Hippocampal formation (tissue), 2 donors: ENCODE results near the gene CDKN2B-AS1.

Source experiments
- DNase-seq, 2 donors: peaks; one replicate each; lab custom pipeline; 2025; lab: John Stamatoyannopoulos, UW

Gene CDKN2B-AS1

DNA sequence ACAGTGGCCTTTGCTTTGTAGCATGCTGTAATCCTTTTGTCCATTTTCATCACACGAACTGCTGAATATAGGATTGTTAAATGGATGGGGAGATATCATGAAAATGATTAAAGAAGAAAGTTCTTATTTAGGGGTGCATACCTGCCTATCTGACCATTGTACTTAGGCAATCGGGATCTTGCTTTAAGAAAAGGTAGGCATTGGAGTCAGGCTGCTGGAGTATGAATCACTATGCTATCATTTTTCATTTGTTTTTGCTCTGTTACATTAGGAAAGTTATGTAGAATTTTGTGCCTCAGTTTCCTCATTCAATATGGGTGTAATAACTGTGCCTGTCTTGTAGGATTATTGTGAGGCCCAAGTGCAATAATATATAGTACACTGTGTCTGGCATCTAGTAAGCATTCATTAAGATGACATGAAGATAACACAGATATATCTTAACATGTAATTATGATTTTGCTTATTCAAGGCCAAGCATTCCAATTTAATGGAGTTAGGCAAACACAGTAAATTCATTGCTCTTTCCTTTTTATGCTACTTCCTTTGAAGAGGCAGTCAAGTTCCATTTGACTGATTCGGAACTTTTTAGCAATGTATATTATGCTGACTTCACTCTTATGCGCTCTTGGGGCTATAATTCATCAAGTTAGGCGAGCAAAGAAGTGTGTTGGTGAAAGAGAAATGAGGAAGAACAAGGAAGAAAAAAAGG is 124.4 kb downstream of the CDKN2B-AS1 start:
- no peak for DNase-seq

DNA sequence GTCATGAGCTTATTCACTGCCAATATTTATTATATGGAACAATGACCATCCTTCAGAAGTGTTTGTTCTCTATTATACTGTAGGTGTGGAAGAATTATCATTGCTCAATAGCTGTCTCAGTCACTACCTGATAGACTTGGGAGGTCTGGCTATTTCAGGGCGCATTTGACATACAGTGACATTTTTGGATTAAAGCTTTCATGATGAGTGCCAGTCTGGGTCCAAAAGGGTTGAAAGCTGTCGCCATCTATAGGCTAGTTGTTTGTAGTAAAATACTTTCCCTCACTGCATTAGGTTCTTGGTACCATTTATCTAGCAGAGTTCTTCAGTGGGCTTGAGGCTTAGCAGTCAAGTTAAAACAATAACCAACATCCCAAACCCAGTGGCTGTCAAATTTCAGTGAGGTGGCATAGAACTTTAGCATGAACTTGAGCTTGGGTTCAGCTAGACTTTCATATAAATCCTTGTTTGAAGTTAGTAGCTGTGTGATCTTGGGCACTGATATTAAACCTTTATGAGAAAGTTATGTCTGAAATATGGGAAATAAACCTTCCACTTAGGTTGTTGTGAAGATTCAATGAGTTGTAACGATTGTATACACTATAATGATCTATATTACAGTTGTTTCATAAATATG is 125.0 kb downstream of the CDKN2B-AS1 start:
- DNase-seq, result no peak

DNA sequence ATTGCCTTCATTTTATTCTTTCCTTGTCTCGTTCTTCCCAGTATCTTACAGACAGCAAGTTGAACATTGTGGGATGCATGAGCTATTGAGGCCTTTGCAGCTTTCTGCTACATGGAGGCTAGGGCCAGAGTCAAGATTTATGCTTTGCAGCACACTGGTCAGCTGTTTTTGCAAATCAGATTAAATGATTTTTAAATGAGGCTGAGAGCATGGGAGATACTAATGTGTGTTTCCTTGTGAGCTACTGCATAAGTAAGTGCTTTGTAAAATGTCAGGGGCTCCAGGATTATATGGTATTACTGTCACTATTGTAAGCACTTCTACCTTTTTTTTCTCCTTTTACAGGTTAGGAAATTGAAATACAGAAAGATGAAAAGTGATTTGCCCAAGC is 125.6 kb downstream of the CDKN2B-AS1 start:
- no peak for DNase-seq

DNA sequence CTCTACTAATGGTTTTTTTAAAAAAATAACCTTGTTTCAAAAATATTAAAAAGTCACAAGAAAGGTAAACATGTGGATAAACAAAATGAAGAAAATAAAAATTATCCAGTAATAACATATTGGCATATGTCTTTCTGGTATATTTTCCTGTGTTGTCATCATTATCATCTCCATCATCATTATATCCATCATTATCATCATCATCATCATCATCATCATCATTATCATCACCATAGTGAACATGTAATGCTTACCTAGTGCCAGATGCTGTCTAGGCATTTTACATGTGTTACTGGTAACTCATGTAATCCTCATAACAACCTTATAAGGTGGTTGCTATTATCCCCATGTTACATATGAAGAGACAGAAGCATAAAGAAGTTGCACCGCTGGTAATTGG is 126.0 kb downstream of the CDKN2B-AS1 start:
- DNase-seq, result no peak

DNA sequence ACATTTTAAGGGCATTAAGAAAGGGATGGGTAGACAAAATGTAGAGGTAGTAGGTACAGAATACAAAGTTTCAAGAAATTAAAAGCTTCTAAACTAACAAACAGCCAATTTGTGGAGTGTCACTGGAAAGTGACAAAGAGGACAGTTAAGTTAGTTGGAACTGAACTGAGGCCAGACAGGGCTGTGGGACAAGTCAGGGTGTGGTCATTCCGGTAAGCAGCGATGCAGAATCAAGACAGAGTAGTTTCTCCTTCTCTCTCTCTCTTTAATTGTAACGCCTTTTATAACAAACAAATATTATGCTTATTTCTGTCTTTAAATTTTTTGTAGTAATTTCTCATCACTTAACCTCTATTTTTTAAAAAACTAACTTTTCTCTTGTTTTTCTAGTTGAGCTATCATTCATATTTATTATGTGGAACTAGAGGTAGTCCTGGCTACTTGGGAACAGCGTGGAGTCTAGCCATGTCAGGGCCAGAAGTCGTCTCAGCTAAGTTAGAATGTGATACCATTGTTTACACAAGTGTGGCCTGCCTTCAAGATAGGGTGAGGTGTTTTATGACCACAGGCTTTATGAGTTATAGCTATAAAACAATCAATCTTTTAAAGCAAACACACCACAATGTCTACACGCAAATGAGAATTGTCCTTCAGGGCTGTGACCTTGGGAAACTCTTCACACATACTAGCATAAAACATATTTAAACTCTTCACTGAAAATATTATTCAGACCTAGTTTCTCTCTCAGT is 129.8 kb downstream of the CDKN2B-AS1 start:
- no peak for DNase-seq

DNA sequence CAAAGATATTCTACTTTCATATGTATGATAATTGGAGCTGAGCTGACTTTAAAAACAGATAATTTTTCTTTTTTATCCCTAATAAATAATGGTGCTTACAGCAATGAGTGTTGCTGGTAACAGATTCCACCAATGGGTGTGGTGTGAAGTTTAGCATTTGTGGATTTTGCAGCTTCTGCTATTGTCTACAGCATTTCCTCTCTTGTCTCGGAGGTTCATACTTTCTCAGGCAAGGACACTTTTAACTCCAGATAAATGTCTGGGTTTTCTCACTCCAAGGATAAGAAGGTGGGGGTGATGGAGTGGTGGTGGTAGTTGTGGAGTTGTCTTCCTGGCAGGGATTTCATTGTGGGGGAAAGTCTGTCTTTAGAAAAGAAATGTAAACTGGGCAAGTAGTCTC is 134.5 kb downstream of the CDKN2B-AS1 start:
- no peak for DNase-seq

DNA sequence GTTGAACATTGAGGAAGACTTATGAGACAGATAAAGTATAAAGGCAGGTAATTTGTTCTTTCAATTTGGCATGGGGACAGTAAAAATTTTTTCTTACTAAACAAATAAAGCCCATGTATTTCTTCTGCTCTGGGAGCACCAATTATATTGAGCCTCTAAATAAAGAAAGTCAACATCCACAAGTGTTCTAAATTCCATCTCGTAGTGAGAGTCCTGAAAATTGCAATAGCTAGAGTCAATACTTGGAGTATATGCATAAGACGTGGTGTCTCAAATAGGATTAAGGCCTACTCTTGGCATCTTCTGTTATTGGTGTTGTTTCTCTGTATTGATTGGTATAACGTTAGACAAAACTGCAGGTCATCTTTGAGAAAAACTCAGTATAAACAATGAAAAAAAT is 135.0 kb downstream of the CDKN2B-AS1 start:
- no peak for DNase-seq

DNA sequence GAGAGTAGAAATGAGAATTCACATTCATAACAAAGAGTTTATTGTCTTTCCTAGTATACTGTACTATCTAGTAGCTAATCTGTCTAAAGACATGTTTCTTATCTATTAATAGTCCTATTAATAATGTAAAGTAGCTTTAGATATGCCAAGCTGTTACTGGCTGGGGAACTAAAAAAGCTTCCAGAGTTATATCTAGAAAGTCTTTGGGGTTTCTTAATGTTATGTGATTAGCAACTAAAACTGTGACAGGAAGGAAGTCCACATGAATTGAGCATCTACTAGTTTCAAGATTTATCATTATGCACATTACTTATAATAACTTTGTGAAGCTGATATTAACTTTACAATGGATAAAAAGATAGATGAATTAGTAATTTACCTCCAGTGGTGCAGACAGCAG is 137.2 kb downstream of the CDKN2B-AS1 start:
- DNase-seq, result no peak

DNA sequence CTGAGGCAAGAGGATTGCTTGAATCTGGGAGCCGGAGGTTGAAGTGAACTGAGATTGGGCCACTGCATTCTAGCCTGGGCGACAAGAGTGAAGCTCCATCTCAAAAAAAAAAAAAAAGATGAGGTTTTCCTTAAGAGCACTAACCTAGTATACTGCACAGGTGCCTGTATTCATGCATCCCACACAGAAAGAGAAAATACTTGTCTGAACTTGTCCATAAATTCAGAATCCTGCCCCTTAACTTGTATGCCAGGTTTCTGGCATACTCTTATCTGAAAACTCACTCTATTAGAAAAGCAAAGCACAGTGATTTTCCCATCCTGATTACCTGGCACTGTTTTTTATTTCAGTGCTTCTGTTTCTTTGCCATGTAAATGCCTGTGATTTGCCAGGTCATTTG is 139.8 kb downstream of the CDKN2B-AS1 start:
- no peak for DNase-seq

DNA sequence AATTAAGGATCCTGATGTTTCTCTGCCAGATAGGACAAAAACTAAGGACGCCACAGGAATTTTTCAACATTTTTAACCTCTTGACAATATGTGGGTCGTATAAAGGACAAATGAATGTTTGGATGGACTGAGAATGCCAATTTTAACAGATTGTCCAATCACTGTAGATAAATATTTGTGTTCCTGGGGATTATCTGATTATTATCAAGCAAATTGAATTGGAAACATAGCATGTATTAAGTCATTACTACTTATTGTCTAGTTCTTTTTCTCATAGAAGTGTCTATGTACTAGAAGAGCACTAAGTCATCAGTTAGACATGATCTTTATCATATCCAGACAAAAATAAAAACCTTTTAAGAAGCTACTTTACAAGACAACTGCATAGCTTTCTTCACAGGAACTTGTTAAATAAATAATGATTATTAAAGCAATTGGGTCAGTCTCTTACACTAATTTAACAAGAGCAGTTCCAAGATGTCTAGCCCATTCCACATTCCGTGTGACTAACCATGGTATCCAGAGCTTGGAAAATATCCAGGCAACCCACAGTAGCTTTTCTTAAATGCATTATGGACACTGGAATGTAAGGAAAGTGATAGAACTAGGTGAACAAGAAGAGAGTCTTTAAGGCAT is 142.0 kb downstream of the CDKN2B-AS1 start:
- no peak for DNase-seq

DNA sequence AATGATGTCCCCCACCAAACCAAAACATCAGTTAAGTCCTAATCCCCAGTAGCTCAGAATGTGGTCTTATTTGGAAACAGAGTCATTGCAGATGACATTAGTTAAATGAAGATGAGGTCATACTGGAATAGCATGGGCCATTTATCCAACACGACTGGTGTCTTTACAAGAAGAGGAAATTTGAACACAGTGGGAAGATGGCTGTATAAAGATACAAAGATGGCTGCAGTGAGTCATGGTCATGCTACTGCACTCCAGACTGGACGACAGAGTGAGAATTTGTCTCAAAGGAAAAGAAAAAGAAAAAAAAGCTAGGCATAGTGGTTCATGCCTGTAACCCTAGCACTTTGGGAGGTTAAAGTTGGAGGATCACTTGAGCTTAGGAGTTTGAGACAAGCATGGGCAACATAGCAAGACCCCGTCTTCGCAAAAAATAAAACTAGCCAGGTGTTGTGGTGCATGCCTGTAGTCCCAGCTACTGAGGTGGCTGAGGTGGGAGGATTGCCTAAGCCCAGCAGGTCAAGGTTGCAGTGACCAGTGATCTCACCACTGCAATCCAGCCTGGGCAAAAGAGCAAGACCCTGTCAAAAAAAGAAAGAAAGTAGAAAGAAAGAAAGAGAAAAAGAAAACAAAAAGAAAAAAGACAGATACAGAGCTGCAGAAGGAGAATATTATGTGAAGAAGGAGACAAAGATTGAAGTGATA is 144.5 kb downstream of the CDKN2B-AS1 start:
- DNase-seq, result no peak

DNA sequence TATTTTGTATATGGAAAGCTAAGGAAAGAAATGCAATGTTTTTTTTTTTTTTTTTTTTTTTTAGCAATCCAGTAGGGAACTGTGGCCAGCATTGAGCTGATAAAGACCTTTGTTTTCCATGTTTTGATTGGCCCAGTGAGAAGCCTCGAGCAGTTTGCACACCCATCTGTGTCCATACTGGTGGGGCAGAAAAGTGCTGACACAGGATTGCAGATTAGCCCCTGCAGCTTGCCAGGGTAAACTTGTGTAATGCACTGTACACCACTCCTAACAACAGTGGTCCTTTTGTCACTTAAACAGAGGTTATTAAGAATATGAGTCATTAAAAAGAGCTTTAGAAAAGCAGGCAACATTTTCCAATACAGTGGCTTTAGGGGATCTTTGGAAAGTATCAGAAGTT is 147.3 kb downstream of the CDKN2B-AS1 start:
- DNase-seq, result no peak

DNA sequence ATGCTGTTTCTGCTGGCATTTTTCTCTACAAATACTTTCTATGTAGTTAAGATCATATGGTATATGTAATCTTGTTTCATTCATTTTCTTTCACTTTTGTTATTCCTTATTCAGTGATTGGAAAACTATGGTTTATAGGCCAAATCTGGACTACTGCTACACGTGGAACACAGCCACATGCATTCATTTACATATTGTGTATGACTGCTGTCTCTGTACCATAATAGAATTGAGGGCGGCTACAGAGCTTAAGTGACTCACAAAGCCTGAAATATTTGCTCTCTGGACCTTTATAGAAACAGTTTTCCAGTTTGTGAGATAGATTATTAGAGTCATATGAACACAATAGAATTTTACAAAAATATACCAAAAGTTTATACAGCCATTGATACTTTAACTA is 148.1 kb downstream of the CDKN2B-AS1 start:
- DNase-seq, result no peak

DNA sequence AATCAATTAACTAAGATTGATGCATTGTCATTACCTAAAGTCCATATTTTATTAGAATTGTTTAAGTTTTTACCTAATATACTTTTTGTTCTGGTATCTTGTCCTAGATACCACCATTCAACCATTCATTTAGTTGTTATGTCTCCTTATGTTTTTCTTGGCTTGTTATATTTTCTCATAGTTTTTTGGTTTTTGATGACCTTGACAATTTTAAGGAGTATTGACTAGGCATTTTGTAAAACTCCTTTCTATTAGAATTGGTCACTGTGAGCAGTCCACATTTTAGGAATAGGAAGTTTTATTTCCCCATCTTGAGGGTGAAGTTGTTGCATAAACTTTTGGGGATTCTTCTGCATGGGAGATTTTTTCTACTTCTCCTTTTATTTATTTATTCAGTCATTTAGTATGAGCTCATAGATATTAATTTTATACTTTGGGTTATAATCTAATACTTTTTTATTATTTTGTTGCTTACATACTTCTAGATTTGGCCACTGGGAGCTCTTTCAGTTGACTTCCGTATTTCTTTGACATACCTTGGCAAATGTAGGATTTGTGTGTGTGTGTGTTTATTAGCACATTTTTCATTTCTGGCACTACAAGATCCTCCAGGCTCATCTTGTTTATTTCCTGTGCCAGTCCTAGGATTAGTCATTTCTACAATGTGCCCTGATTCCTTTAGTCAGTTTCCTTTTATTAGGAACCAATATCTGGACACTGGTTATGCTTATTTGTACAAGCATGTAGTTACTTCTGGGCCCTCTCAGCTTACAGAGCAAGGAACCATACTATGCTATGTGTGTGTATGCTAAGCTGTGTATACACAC is 149.4 kb downstream of the CDKN2B-AS1 start:
- DNase-seq, result no peak

DNA sequence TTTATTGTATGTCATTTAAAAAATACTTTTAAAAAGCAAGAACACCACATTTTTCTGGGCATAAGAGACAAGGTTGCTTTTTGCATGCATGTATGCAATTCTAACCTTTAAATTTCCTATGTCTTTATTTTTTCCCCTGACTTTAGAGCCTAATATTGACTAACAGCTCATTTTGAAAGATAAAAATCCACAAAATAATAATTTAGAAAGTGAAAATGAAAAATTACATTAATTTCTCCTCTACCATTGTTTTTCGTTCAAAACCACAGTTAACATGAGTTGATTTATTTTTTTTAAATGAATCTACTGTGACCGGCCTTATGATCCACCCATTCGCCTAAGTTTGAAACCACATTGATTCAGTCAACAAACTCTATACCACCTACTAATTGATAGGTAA is 152.0 kb downstream of the CDKN2B-AS1 start:
- no peak for DNase-seq

DNA sequence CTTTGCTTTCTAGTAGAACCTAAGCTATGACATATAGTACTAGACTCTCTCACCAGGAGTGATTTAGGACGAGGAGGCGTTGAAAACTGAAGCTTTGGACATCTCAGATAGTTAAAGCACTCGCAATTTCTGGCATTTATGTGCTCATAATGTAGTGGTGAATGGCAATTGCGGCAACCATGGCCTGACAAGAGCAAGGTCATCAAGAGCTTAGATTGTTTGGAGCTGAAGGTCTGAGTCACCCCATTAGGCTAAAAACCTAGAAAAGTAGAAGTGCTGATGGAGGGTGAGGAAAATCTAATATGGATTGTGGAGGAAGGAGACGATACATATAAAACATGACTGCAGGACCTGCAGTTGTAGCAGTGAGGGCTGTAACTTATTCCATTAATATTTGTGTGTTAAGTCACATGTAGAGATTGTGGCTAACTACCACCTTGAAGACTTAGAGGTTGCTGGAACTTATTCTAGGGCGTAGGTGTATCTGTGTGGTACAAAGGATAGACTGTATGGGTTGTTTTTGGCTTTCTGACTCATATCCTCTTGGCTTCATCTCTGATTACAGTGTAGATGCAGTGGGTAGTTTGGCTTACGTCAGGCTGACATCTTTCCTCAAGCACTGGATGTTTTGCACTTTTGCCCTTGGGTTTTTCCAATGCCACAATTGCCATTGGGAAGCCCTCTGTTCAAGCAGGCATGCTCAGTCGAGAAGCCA is 153.4 kb downstream of the CDKN2B-AS1 start:
- no peak for DNase-seq

DNA sequence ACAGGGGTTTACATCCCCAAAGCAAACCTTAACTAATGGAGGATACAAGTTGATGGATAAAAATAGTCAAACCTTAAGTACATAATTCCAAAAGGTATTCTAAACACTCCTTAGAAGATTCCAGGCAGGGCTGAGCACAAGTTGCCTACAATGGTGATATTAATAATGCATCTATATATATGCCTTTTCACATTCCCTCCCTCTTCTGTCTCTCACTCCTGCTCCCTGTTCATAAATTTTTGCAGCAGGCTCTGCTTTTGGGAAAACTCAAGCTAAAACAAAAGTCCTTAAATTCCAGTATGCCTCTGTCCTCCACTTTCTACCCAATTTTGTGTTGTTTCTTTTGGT is 153.9 kb downstream of the CDKN2B-AS1 start:
- no peak for DNase-seq

DNA sequence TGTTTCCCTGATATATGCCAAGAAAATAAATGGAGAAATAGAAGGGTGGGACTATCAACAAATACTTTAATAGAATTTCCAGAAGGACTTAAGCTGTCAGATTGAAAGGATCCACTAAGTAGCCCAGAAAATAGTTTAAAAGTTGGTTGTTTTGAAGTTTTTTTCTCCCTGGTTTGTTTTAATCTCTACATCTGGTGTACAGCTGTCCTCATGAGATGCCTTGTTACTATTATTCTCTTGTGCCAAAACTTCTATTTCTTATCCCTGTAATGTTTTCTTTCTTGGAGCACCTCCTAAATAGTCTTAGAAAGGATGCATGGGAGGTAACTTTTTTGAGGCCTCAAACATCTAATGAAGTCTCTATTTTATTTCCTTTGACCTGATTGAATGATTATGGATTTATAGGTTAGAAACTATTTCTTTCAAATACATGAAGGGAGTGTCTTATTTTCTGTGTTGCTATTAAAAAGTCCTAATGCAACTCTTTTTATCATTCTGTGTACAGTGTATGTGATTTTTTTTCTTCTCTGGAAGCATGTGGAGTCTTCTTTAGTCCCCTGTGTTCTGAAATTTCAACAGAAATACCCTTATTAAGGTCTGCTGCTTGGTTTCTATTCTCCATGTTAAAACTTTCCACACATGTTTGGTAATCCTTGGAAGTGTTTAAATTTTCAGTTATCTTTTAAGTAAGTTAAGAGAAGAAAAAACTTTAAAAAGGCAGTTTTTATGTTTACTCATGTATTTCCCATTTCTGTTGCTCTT is 154.5 kb downstream of the CDKN2B-AS1 start:
- DNase-seq, result no peak

DNA sequence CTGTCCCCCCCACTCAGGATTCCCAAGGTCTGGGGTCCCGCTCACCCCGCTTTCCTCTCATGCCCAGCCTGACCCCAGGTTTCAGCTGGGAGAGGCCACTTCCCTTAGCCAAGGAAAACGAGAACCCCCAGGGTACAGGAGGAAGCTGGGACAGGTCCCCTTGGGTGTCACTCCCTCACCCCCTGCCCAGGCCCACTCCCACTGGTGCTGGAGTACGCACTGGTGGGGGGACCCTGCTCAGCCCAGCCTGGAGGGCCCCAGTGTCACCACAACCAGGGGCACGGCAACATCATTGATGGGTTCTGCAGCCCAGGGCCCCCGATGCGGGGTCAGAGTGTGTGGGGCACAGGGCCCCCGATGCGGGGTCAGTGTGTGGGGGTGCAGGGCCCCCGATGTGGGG is 159.5 kb downstream of the CDKN2B-AS1 start:
- DNase-seq, result no peak

DNA sequence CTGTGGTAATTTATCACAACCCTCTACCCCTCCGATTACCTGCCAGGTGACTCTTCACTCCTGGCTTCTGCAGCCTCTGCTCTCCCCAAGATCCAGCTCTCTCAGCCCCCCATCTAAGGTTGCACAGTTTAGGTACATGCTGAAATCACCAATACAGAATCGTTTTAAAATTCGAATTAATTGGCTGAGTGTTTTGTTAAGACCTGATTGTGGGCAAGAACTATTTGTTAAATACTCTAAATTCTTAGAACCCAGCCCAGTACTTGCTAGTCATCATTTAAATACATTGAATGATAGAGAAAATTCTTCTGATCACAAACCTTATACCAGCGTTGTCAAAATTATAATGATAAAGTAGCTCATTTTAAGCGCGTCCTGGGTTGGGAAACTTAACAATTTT is 162.0 kb downstream of the CDKN2B-AS1 start:
- DNase-seq, result no peak
